NCI-H2227 (cell line): ENCODE data around the gene HPS1.

Experiments used
- DNase-seq: peaks from one replicate; lab custom pipeline; 2025; ENCODE audit not compliant: unreplicated experiment; lab: John Stamatoyannopoulos, UW

The HPS1 gene

GRCh38 chr10:98415731-98416119 lies 31.0 kb downstream of the HPS1 start:
- DNase-seq = peak; percentile 34

GRCh38 chr10:98414932-98415730 lies 31.6 kb downstream of the HPS1 start, which contains the start of gene PYROXD2:
Gene PYROXD2 (minus strand): TSS chr10:98415182. CDS start chr10:98415135, 47 bp downstream.
- DNase-seq = peak; percentile 84

GRCh38 chr10:98414578-98414931 lies 32.2 kb downstream of the HPS1 start:
- DNase-seq = no peak

GRCh38 chr10:98411768-98412167 lies 35.0 kb downstream of the HPS1 start:
- no peak for DNase-seq

GRCh38 chr10:98411166-98411565 lies 35.6 kb downstream of the HPS1 start:
- DNase-seq = no peak

- DNase-seq = no peak
These were observed 36.0 kb downstream of the HPS1 start for GRCh38 chr10:98410759-98411158.

GRCh38 chr10:98410135-98410743 lies 36.5 kb downstream of the HPS1 start:
- DNase-seq = no peak

GRCh38 chr10:98408799-98409198 lies 37.9 kb downstream of the HPS1 start:
- DNase-seq = no peak

GRCh38 chr10:98407744-98408241 lies 38.9 kb downstream of the HPS1 start:
- DNase-seq = no peak

- no peak for DNase-seq
These were observed 39.6 kb downstream of the HPS1 start for GRCh38 chr10:98407017-98407743.

- no peak for DNase-seq
These were observed 41.3 kb downstream of the HPS1 start for GRCh38 chr10:98405422-98405821.

GRCh38 chr10:98404571-98405359 lies 42.0 kb downstream of the HPS1 start:
- no peak for DNase-seq

GRCh38 chr10:98403812-98404504 lies 42.8 kb downstream of the HPS1 start:
- DNase-seq = no peak

- DNase-seq = no peak
These were observed 43.6 kb downstream of the HPS1 start for GRCh38 chr10:98402931-98403718.

- DNase-seq = no peak
These were observed 44.3 kb downstream of the HPS1 start for GRCh38 chr10:98402478-98402877.

- no peak for DNase-seq
These were observed 46.3 kb downstream of the HPS1 start for GRCh38 chr10:98400482-98400881.

GRCh38 chr10:98399784-98400183 lies 47.0 kb downstream of the HPS1 start:
- DNase-seq = no peak

- DNase-seq = no peak
These were observed 49.6 kb downstream of the HPS1 start for GRCh38 chr10:98397089-98397600.
